A673 (cell line): ENCODE results near the gene TMEFF2. TPM values are rescaled to one million over a fixed set of nuclear protein-coding genes. Genes with fewer than 3 reads are reported as not detected.

Experiments used
- BruUV-seq: library from RNA; stranded (reverse); fragments of 400-500 nt; replicated peaks from 2 replicates; lab custom pipeline; 2021; lab: Mats Ljungman, UMichigan
- CTCF ChIA-PET: fragments of 300-600 bp; sonication (Branson Sonifier 250); formaldehyde crosslinking; loops from one replicate; lab custom pipeline; 2022; ENCODE audit warnings: antibody characterized with exemption; lab: Charles Lee
- POLR2A ChIA-PET: fragments of 300-600 bp; sonication (Branson Sonifier 250); formaldehyde crosslinking; loops from one replicate; lab custom pipeline; 2022; ENCODE audit warnings: antibody characterized with exemption; ENCODE audit not compliant: low non-redundant PET; lab: Charles Lee
- DNase-seq: peaks from one replicate; pipeline ENCODE4 v3.0.0-alpha.2; 2015; ENCODE audit warnings: low spot score
- H3K27ac ChIP-seq: fragments of 200-600 bp; sonication (generic); 2 replicates; pipeline ENCODE4 v1.5.1; 2016; ENCODE audit warnings: mixed run types, low read depth, mild to moderate bottlenecking, mixed read lengths, antibody characterized with exemption, low read length; ENCODE audit not compliant: poor library complexity, severe bottlenecking
- H3K27me3 ChIP-seq: fragments of 200-600 bp; sonication (generic); replicated peaks from 2 replicates; pipeline ENCODE4 v1.6.1; 2017; ENCODE audit warnings: mixed run types, low read depth, mild to moderate bottlenecking, mixed read lengths, antibody characterized with exemption, low read length; ENCODE audit not compliant: insufficient read depth, poor library complexity
- H3K36me3 ChIP-seq: fragments of 200-600 bp; sonication (generic); 2 replicates; pipeline ENCODE4 v1.6.1; 2016; ENCODE audit warnings: mixed run types, mild to moderate bottlenecking, mixed read lengths, antibody characterized with exemption, low read length; ENCODE audit not compliant: insufficient read depth, poor library complexity, severe bottlenecking
- H3K4me1 ChIP-seq: fragments of 200-600 bp; sonication (generic); 2 replicates; pipeline ENCODE4 v1.6.1; 2017; ENCODE audit warnings: mixed run types, mild to moderate bottlenecking, mixed read lengths, antibody characterized with exemption, low read length; ENCODE audit not compliant: insufficient read depth, poor library complexity, severe bottlenecking
- H3K4me3 ChIP-seq: fragments of 200-600 bp; sonication (generic); 2 replicates; pipeline ENCODE4 v1.5.1; 2016; ENCODE audit warnings: low read depth, mixed run types, mild to moderate bottlenecking, mixed read lengths, low read length; ENCODE audit not compliant: poor library complexity, severe bottlenecking
- H3K9me3 ChIP-seq: fragments of 200-600 bp; sonication (generic); 2 replicates; pipeline ENCODE4 v1.6.1; 2016; ENCODE audit warnings: mixed run types, low read depth, mild to moderate bottlenecking, mixed read lengths, antibody characterized with exemption, low read length; ENCODE audit not compliant: poor library complexity, severe bottlenecking
- CTCF ChIP-seq: fragments of 300-800, 200-600 bp; sonication (generic); conservative IDR thresholded peaks from 2 replicates; pipeline ENCODE4 v1.5.1; 2017; ENCODE audit warnings: low read depth, mild to moderate bottlenecking, antibody characterized with exemption, low read length, moderate library complexity, mixed read lengths
- EZH2 ChIP-seq: fragments of 200-600 bp; sonication (generic); IDR thresholded peaks from 2 replicates; pipeline ENCODE4 v1.6.1; 2017; ENCODE audit warnings: borderline replicate concordance, low read depth, mild to moderate bottlenecking, mixed read lengths, antibody characterized with exemption, low read length; ENCODE audit not compliant: poor library complexity, severe bottlenecking
- intact Hi-C: fragments of 100-400 bp; cut with micrococcal nuclease; formaldehyde crosslinking; loops from one replicate; pipeline ENCODE4 v1.10.0; 2022; ENCODE audit not compliant: unreplicated experiment
- total RNA-seq: library from RNA; stranded (reverse); gene quantifications from 2 replicates; pipeline ENCODE4 v1.2.3, GENCODE V29; 2021

The TMEFF2 gene
- total RNA-seq, 1 experiment from 2014 or later, result 7.0 TPM

DNA sequence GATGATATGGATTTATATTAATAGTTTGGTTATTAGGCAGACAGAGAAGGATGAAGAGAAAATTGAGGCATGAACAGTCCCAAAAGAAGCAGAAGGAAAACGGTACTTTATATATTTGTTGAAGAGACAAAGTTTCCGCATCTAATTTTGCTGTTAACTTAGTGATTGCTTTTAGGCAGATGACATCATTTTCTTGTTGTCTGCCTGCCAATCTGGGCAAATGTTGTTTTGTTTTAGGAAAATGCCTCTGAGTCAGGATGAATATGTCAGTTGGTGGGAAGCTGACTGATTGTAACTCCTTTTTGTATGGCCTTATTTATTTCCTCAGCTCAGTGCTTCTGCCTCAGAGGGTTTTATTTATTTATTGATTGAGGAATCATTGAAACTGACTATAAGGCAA is 295.3 kb downstream of the TMEFF2 start:
- POLR2A ChIA-PET, result no interaction called here
- intact Hi-C loops, result no loop called here
- H3K36me3 ChIP-seq, result no peaks in the 10 kb centered on the region
- H3K27ac ChIP-seq, result no peak overlapping the region
- TF ChIP-seq CTCF (no peak), EZH2 (no peak)
- no peaks in the 10 kb centered on the region for H3K27me3 ChIP-seq
- peaks cover 4% of the 10 kb centered on the region for H3K4me1 ChIP-seq
- CTCF ChIA-PET, result no interaction called here
- H3K4me3 ChIP-seq, result no peak overlapping the region
- no TSS peak for BruUV-seq
- H3K9me3 ChIP-seq, result no peaks in the 10 kb centered on the region
- DNase-seq, result peak; percentile 12
